Body of pancreas (tissue), 4 donors: ENCODE results near the gene PFKFB1.

ENCODE experiments used
- POLR2A ChIP-seq, 3 donors: fragments of 450-650 bp; IDR thresholded peaks; one replicate each; pipeline ENCODE4 v1.6.1; 2016; ENCODE audit warnings: antibody characterized with exemption in 3 of 3, mild to moderate bottlenecking in 2 of 3
- TF ChIP-seq, protein P1 (sequence below), 7 experiments: fragments of 450-650 bp in 4 of 7; fragments of 200-600 bp in 3 of 7; sonication (generic) in 3 of 7; IDR thresholded peaks; one replicate each; pipeline ENCODE4 v1.5.1; 2016 to 2019; ENCODE audit warnings: antibody characterized with exemption in 7 of 7

DNA sequence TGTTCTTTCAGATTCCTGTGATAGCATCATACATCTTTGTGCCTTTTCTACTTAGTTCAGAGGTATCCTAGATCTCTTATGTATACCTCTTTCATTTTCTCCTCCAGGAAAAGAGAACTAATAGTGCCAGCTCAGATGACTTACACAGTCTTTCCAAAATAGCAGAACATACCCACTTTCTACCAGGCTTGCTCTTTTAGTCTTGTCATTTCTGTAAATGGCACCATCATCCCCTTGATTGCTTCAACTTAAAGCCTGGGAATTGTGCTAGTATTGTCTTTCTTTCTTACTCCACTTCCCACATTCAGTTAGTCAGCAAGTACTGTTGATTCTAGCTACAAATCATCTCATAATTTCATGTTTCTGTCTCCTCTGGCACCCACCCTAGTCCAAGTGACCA, 11.3 kb upstream of the PFKFB1 start:
- TF ChIP-seq, protein P1, sequence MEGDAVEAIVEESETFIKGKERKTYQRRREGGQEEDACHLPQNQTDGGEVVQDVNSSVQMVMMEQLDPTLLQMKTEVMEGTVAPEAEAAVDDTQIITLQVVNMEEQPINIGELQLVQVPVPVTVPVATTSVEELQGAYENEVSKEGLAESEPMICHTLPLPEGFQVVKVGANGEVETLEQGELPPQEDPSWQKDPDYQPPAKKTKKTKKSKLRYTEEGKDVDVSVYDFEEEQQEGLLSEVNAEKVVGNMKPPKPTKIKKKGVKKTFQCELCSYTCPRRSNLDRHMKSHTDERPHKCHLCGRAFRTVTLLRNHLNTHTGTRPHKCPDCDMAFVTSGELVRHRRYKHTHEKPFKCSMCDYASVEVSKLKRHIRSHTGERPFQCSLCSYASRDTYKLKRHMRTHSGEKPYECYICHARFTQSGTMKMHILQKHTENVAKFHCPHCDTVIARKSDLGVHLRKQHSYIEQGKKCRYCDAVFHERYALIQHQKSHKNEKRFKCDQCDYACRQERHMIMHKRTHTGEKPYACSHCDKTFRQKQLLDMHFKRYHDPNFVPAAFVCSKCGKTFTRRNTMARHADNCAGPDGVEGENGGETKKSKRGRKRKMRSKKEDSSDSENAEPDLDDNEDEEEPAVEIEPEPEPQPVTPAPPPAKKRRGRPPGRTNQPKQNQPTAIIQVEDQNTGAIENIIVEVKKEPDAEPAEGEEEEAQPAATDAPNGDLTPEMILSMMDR (IDR thresholded peaks at IDR 0.05) = no peak
- no peak for TF ChIP-seq POLR2A (IDR thresholded peaks at IDR 0.05)
